Calu3 (cell line): ENCODE measurements around the gene F7. TPM values are rescaled to one million over a fixed set of nuclear protein-coding genes. Genes with fewer than 3 reads are reported as not detected.

ENCODE experiments used
- BruUV-seq: library from RNA; stranded (reverse); fragments of 400-500 nt; replicated peaks from 2 replicates; lab custom pipeline; 2021; lab: Mats Ljungman, UMichigan
- CTCF ChIA-PET: fragments of 300-600 bp; sonication (Branson Sonifier 250); formaldehyde crosslinking; loops from one replicate; lab custom pipeline; 2022; ENCODE audit warnings: antibody characterized with exemption; lab: Charles Lee
- DNase-seq: peaks from one replicate; pipeline ENCODE4 v3.0.0; 2022
- H3K27ac Mint-ChIP-seq: one replicate; pipeline ENCODE4 v1.8.0; 2022; ENCODE audit warnings: mixed read lengths; ENCODE audit not compliant: unreplicated experiment
- H3K27me3 Mint-ChIP-seq: one replicate; pipeline ENCODE4 v1.8.0; 2022; ENCODE audit warnings: mixed read lengths; ENCODE audit not compliant: unreplicated experiment
- H3K36me3 Mint-ChIP-seq: one replicate; pipeline ENCODE4 v1.8.0; 2022; ENCODE audit warnings: mild to moderate bottlenecking, moderate library complexity, mixed read lengths; ENCODE audit not compliant: insufficient read depth, unreplicated experiment
- H3K4me1 Mint-ChIP-seq: one replicate; pipeline ENCODE4 v1.8.0; 2022; ENCODE audit warnings: mild to moderate bottlenecking, low read depth, mixed read lengths; ENCODE audit not compliant: unreplicated experiment
- H3K4me3 Mint-ChIP-seq: one replicate; pipeline ENCODE4 v1.8.0; 2022; ENCODE audit warnings: mild to moderate bottlenecking, low read depth, moderate library complexity, mixed read lengths; ENCODE audit not compliant: unreplicated experiment
- H3K9me3 Mint-ChIP-seq: one replicate; pipeline ENCODE4 v1.8.0; 2022; ENCODE audit warnings: low read depth, mixed read lengths; ENCODE audit not compliant: unreplicated experiment
- intact Hi-C: fragments of 100-400 bp; cut with micrococcal nuclease; formaldehyde crosslinking; loops from one replicate; pipeline ENCODE4 v1.10.0; 2022; ENCODE audit not compliant: unreplicated experiment
- total RNA-seq: library from RNA; stranded (reverse); gene quantifications from 2 replicates; pipeline ENCODE4 v1.2.3, GENCODE V29; 2022
- TF ChIP-seq, protein P1 (sequence below): fragments of 200-600 bp; IDR thresholded peaks from one replicate; pipeline ENCODE4 v1.8.0; 2022; ENCODE audit warnings: antibody characterized with exemption; ENCODE audit not compliant: unreplicated experiment

F7 gene
- total RNA-seq, 1 experiment from 2014 or later, result not detected

DNA sequence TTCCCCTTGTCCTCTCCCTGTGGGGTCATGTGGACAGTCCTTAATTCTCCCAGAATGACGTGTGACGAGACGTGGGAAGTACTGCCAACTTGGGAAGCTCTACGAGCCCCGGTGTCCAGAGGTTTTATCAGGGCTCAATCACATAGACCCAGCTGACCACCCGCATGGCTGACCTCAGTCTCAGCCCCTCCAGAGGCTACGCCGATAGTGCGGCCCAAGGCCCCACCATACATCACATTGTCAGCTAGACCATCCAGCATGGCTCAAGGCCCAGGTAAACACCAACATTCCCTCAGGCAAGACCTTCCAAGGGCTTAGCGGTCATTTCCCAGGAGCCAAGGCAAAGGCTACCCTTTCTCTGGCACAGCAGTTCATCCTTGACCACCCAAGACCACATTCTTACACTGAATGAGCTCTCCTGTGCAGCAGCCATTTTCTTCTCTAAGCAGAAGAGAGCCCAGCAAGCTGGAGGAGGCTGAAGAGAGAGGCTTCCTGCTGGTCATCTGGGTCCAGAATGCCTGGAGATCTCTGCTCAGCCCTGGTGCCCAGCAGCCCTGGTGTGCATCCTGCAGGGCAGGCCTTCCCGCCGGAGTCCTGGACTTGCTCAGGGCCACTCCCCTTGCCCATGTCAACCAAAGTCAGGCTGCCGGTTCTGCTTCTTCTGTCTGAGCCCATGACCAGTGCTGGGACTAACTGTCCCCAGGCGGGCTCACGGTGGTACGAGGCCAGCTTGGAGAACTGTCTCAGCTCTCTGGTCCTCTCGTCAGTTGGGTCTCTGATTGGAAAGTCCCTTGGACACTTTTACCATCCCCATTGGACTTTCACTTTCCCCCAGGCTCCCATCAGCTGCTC lies 9.1 kb downstream of the F7 start:
- no peak overlapping the region for H3K4me3 Mint-ChIP-seq
- no peak for DNase-seq
- H3K27ac Mint-ChIP-seq, result no peak overlapping the region
- H3K9me3 Mint-ChIP-seq, result no peaks in the 10 kb centered on the region
- TF ChIP-seq, protein P1, sequence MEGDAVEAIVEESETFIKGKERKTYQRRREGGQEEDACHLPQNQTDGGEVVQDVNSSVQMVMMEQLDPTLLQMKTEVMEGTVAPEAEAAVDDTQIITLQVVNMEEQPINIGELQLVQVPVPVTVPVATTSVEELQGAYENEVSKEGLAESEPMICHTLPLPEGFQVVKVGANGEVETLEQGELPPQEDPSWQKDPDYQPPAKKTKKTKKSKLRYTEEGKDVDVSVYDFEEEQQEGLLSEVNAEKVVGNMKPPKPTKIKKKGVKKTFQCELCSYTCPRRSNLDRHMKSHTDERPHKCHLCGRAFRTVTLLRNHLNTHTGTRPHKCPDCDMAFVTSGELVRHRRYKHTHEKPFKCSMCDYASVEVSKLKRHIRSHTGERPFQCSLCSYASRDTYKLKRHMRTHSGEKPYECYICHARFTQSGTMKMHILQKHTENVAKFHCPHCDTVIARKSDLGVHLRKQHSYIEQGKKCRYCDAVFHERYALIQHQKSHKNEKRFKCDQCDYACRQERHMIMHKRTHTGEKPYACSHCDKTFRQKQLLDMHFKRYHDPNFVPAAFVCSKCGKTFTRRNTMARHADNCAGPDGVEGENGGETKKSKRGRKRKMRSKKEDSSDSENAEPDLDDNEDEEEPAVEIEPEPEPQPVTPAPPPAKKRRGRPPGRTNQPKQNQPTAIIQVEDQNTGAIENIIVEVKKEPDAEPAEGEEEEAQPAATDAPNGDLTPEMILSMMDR, result no peak
- peaks cover 11% of the 10 kb centered on the region for H3K27me3 Mint-ChIP-seq
- no peaks in the 10 kb centered on the region for H3K36me3 Mint-ChIP-seq
- intact Hi-C loops, result no loop called here
- CTCF ChIA-PET, result no interaction called here
- no peaks in the 10 kb centered on the region for H3K4me1 Mint-ChIP-seq
- no TSS peak for BruUV-seq

DNA sequence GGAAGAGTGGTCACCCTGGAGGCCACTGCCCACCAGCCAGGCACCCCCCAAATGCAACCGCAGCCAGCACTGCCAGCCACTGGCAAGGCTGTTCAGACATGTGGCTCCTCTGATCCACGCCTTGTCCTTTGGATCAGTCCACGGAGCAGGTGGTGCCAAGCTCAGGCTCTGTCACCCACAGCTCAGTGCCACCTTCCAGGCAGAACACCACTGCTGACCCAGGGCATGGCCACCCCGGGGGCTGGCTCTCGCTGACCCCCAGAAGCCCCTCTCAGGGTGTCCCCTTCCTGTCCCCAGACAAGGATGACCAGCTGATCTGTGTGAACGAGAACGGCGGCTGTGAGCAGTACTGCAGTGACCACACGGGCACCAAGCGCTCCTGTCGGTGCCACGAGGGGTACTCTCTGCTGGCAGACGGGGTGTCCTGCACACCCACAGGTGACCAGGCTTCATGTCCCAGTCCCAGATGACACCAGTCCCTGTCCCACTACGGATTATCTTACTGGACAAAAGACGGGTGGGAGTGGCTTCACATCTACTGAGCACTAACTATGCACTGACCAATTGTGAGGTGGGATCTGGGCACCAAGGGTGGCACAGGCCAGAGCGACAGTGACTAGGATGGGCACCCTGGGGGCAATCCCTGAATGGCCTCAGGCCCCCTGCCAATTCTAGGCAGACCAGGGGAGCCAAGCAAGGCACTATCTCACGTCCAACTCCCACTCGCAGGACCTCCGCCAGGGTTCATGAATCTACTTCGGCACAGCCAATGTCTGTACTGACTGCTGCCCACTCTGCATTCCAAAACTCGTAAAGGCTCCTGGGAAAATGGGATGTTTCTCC lies 10.0 kb downstream of the F7 start:
- BruUV-seq, result no TSS peak
- Mint-ChIP-seq H3K27ac (no peak overlapping the region), H3K4me1 (no peaks in the 10 kb centered on the region), H3K36me3 (no peaks in the 10 kb centered on the region), H3K27me3 (peaks cover 13% of the 10 kb centered on the region), H3K9me3 (no peaks in the 10 kb centered on the region), H3K4me3 (no peak overlapping the region)
- no peak for DNase-seq
- TF ChIP-seq, protein P1, result no peak
- intact Hi-C loops, result no loop called here
- CTCF ChIA-PET, result no interaction called here

DNA sequence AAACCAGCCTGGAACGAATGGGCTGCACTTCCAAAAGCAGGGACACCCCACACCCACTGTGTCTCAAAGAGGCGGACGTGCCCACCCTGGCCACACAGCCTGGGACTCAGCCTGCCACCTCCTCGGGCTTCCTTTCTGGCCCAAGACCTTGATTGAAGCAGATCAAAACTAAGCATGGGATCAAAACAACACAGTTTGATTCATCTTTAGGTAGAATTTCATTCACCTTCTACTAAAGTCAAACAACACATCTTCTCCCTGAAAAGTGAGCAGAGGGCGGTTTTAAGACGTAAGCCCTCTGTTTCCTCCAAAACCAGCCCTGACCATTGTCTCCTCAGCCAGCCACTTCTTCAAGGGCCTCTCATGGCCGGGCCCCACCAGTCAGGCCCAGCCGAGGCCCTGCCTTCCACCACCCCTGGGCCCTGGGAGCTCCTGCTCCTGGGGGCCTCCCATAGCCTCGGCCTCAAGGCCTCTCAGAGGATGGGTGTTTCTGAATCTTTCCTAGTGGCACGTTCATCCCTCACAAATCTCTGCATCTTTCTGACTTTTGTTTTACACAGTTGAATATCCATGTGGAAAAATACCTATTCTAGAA lies 10.7 kb downstream of the F7 start:
- TF ChIP-seq, protein P1, result no peak
- H3K4me1 Mint-ChIP-seq, result no peaks in the 10 kb centered on the region
- H3K9me3 Mint-ChIP-seq, result no peaks in the 10 kb centered on the region
- no TSS peak for BruUV-seq
- CTCF ChIA-PET, result no interaction called here
- H3K27me3 Mint-ChIP-seq, result peaks cover 13% of the 10 kb centered on the region
- DNase-seq, result no peak
- no peak overlapping the region for H3K27ac Mint-ChIP-seq
- no peaks in the 10 kb centered on the region for H3K36me3 Mint-ChIP-seq
- intact Hi-C loops, result no loop called here
- H3K4me3 Mint-ChIP-seq, result no peak overlapping the region

DNA sequence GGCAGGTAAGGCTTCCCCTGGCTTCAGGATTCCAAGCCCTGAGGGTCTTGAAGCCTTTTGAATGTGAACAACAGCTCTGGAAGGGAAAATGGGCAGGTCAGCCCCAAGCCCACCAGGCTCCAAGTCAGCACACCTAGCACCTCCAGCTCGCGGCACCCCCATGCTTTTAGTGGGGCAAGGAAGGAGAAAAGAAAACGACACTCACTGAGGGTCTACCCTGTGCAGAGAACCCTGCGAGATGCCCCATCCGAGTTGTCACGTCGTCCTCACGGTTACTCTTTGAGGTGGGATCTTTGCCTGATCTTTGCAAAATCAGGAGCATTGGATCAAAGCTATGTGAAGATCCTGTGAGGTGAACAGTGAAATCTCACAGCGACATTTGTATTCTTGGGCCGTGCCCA lies 11.3 kb downstream of the F7 start:
- intact Hi-C loops, result no loop called here
- Mint-ChIP-seq H3K4me1 (no peaks in the 10 kb centered on the region), H3K9me3 (no peaks in the 10 kb centered on the region), H3K27ac (no peak overlapping the region), H3K27me3 (peaks cover 13% of the 10 kb centered on the region), H3K4me3 (no peak overlapping the region), H3K36me3 (no peaks in the 10 kb centered on the region)
- no TSS peak for BruUV-seq
- CTCF ChIA-PET, result no interaction called here
- TF ChIP-seq, protein P1, result no peak
- DNase-seq, result no peak
